Putamen (tissue), 1 donor: Measurements from ENCODE around the gene UBA5.
"Not testable (repeated sequence)": the region's sequence is repeated elsewhere in the genome, so short reads cannot be mapped to it uniquely, and the experiment has no call there.

Experiments
- DNase-seq: peaks from one replicate; pipeline ENCODE4 v3.0.0-alpha.2; 2016; ENCODE audit warnings: low spot score

The UBA5 gene

DNA sequence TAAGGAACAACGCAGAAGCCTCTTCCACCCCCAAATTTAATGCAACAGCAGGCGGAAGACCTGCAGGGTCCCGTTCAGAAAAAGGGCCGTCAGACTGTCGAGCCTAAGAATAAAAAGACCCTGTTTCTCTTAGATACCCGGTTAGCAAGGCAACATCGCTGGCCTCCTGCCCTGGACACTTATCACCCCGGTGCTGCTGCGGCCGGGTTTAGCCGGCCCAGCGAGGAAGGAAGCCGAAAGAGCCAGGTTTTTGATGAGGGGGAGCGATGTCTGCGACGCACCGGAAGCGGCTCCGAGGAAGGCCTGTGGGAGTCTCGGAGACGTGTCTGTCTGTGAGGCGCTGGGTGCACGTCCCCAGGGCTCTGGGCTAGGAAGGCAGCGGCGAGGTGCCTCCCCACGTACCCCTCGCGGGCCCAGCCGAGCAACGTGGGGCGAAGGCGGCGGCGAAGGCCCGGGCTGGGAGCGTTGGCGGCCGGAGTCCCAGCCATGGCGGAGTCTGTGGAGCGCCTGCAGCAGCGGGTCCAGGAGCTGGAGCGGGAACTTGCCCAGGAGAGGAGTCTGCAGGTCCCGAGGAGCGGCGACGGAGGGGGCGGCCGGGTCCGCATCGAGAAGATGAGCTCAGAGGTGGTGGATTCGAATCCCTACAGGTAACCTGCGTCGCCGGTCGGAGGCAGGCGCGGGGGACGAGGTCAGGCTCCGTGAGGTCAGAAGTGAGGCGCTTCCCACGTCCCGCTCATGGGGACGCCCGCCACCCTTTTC lies at the start of gene UBA5:
Gene UBA5 (plus strand): TSS at position 278 of the 759 bp plus-strand sequence. CDS start 209 bp downstream, at position 487.
- peak; percentile 69 for DNase-seq

DNA sequence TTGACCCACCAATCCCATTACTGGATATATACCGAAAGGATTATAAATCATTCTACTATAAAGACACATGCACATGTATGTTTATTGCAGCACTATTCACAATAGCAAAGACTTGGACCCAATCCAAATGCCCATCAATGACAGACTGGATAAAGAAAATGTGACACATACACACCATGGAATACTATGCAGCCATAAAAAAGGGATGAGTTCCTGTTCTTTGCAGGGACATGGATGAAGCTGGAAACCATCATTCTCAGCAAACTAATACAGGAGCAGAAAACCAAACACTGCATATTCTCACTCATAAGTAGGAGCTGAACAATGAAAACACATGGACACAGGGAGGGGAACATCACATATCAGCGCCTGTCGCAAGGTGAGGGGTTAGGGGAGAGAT lies 44.8 kb upstream of the UBA5 start:
- not testable (repeated sequence) for DNase-seq

DNA sequence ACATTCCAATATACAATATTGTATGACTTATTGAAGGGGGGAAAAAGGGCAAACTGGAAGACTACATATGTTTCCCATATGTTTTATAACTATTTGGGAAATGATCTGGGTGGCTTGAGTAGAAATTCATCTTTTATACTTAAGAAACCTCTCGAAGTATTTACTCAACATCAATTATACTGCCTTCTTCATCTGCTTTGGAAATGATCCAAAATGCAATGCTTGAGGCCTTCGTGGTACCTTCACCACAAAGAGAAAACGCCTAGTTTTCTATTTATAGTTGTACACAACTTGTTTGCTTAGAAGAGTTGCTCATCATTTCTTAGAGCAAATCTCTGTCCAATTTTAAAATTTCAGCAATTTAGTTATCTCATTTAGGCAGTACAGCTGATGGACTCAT lies 44.2 kb upstream of the UBA5 start:
- DNase-seq: no peak

GRCh38 chr3:132616780-132617179 lies 43.3 kb upstream of the UBA5 start:
- no peak for DNase-seq

DNA sequence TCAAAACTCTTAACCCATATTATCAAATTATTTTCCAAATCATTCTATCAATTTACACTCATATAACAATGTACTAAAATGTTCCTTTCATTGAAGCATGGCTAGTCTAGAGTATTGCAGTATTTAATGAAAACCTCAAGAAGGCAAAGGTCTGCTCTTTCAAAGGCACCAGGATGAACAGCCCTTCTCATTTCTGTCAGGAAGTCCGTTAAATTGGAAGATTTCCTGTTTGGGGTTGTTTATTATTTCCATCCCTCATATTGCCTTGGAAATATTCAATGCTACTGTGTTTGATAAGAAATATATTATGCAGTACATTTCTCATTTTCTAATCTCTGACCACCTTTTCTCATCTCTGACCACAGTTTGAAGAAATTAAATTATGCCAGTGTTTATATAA lies 38.0 kb upstream of the UBA5 start:
- no peak for DNase-seq

- no peak for DNase-seq
Observed at GRCh38 chr3:132622761-132623160, 37.4 kb upstream of the UBA5 start.

- no peak for DNase-seq
Observed at GRCh38 chr3:132623646-132624045, 36.5 kb upstream of the UBA5 start.

GRCh38 chr3:132624790-132625189 lies 35.3 kb upstream of the UBA5 start:
- DNase-seq: no peak

GRCh38 chr3:132625613-132626012 lies 34.5 kb upstream of the UBA5 start:
- DNase-seq: no peak

- no peak for DNase-seq
Observed at GRCh38 chr3:132626955-132627354, 33.2 kb upstream of the UBA5 start.

DNA sequence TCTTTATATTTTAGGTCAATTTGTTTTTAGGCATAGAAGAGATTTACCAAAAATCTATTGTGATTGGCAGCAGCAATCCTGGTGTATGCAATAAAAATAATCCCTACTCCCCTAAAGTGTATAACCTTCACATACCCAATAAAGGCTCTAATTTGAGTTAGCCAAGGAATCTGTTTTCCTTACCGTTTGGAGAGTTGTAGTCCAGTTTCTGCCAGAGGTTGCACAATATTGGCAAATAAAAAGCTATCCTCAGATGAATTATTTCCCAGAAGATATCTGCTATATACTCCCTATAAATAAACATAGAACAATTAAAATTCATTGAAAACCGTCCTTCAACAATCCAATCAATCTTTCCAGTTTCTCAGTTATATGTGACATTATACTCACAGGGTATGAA lies 32.0 kb upstream of the UBA5 start:
- no peak for DNase-seq

GRCh38 chr3:132629928-132630327 lies 30.2 kb upstream of the UBA5 start:
- no peak for DNase-seq

DNA sequence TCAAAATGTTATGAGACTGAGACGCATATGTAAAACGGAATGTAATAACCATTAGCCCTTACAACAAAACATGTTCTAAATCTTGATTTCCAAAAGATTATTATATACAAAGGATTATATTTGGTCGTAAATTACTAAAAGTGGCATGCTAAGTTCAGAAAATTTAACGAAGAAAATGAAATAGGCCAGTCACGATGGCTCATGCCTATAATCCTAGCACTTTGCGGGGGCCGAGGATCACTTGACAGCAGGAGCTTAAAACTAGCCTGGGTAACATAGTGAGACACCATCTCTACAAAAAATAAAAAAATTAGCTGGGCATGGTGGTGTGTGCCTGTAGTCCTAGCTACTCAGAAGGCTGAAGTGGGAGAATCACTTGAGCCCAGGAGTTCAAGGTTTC lies 29.5 kb upstream of the UBA5 start:
- no peak for DNase-seq

DNA sequence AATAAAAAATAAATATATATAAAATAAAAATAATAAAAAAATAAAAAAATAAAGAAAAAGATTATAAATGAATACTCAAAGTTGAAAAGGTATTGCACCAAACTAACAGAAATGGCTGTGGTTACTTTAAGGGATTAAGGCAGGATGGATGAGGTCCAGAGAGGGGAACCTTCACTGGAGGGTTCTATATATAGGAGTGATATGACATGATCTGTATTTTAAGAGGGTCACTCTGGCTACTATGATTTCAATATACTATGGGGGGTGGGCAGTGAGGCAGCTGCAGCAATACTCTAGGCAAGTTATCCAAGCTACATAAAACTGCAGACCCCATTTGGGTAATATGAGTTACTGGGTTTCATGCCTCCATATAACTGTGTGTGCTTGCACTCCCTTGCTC lies 25.1 kb upstream of the UBA5 start:
- DNase-seq: no peak

DNA sequence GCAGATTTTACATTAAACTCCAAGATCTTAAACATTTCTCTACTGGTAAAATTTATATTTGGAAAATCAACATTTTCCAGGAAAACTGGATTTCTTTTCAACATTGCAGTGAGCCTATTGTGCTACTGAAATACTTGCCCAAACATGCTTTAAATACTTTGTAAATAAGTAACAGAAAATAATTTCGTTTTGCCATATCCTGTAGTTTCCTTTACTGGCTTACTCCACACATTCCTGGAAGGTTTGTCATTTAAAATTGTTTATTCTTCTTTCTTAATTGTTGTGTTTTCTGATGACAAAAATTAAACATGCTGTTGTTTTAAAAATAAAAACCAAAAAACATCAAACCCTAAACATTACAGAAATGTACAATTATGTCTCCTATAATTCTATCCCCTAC lies 22.5 kb upstream of the UBA5 start:
- DNase-seq: no peak

DNA sequence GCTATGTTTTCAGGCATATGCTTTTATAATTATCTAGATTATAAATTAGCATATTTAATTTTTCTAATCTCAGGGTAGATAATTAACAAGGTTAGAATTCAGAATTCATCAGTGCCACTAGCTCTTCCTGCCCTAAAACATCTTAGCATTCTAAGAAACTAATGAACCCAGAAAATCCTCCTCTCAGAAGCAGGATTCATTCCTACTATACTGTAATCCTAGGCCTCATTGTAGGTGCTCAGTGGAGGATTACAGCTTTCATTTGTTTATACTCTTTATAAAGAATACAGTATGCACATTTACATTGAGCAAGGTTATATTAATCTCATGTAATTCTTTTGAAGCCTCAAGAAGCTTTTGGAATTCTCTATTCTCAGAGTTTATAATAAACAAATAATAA lies 21.4 kb upstream of the UBA5 start:
- DNase-seq: no peak

DNA sequence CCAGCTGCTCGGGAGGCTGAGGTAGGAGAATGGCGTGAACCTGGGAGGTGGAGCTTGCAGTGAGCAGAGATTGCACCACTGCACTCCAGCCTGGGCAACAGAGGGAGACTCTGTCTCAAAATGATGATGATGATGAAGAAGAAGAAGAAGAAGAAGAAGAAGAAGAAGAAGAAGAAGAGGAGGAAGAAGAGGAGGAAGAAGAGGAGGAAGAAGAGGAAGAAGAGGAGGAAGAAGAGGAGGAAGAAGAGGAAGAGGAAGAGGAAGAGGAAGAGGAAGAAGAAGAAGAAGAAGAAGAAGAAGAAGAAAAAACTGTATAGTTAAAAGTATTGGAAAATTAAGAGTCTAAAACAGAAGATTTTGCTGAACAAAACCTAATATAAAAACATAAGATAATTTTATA lies 18.7 kb upstream of the UBA5 start:
- not testable (repeated sequence) for DNase-seq

DNA sequence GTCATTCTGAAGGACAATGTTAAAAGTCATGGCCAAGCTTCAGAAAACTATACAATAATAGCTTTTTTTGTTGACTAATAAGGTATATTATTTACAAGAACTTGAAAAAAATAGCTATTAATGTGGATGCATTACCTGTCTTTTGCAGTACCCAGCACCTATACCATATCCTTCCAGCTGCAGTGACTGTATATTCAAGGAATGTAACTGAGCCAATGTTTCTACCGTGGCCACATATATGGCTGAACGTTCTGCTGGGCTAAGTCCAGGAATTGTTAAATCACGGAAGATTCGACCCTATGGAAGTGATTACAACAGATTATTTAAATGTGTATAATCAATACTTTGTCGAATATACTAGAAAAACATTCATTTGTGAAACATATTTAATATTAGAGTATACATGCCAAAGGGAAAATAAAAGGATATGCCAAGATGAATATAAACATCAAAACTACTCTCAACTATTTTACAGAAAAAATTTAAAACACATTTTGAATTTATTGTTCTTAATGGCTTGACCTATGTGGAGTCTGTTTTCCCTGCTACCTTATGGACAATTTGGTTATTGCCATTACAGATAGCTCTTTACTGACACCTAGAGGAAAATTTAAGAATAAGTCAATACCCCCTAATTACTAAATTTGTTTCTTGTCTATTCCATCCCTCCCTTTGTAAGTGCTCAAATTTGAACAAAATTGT lies 18.1 kb upstream of the UBA5 start:
- peak; percentile 19 for DNase-seq

- DNase-seq: no peak
Observed at GRCh38 chr3:132642539-132642847, 17.6 kb upstream of the UBA5 start.

DNA sequence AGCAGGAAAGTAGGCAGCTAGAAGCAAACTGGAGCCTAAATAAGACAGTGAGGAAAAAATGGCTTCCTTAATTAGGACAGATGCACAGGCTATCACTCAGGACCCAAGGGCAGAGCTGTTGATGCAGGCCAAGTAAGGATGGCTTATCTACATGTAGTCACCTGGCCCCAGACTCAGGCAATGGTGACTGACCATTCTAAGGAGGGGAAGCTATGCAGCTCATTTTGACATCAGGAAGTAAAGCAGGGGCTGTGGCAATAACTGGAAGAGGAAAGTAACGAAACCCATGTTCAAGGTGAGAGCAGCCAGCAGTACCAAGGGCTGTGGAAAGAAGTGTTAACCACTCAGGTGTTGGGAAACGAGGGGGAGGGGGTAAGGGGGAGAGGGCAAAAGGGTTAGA lies 16.8 kb upstream of the UBA5 start:
- no peak for DNase-seq

- DNase-seq: no peak
Observed at GRCh38 chr3:132645058-132645457, 15.1 kb upstream of the UBA5 start.

DNA sequence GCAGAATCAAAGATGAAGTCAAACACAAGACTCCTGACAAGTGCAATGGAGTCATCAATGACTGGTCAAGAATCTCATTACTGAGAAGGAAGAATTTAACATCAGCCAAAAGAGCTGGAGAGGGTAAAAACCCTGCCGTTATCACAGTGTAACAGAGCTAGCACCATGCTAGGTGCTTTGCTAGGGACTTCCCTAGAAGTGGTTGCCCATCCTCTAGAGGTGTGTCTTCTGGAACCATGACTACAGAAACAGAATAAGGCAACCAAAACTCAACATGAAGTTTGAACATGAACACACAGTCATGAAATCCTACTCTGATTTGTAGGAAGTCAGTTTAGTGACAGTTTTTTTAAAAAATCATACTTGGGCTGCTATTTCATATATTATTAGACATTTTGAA lies 10.0 kb upstream of the UBA5 start:
- DNase-seq: no peak

DNA sequence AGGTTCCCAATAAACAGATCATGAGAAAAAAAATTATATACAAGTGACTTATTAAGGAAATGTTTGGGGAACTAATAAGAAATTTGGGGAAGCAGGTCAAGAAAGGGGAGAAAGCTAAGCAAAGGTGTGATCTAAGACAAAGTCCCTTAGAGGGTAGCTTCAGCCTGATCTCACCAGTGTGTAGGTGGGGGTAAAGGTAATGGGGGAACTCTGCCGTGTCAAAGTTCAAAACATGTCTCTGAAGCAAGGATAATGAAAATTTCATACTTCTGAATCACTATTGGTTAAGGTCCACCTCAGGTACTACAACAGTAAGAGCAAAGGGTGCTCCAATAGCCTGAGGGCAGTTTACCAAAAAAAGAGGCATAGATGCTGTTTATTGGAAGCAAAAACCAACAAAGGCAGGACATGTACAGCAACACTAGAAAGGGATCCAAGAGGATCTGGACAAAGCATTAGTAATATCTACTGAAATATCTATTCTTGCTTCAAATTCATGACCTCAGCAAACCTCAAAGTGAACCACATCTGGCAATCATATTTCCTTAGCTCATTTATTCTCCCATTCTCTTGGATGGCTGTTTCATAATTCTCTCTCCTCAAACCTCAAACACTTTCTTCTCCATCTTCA lies 7.4 kb upstream of the UBA5 start:
- DNase-seq: no peak
